CD4-positive, alpha-beta memory T cell (primary cell): ENCODE results near the gene HAX1. TPM values are rescaled to one million over a fixed set of nuclear protein-coding genes. Genes with fewer than 3 reads are reported as not detected.
"Not testable (repeated sequence)": the region's sequence is repeated elsewhere in the genome, so short reads cannot be mapped to it uniquely, and the experiment has no call there.

Experiments
- CTCF ChIA-PET: fragments of 350-600 bp; sonication (Branson Sonifier 250); formaldehyde crosslinking; loops from one replicate; lab custom pipeline; 2021; ENCODE audit warnings: inconsistent platforms; ENCODE audit not compliant: partially characterized antibody; lab: Charles Lee
- POLR2A ChIA-PET: fragments of 350-600 bp; sonication (Branson Sonifier 250); formaldehyde crosslinking; loops from one replicate; lab custom pipeline; 2021; ENCODE audit not compliant: partially characterized antibody; lab: Charles Lee
- DNase-seq, 5 donors: peaks; one replicate each; pipeline versions ENCODE4 v3.0.0 to v3.0.0-alpha.2; 2020 to 2022; ENCODE audit warnings: mixed read lengths in 1 of 5
- H3K27ac ChIP-seq: one replicate; pipeline ENCODE4 v1.7.0; 2013; ENCODE audit warnings: low read depth, low read length
- H3K27me3 ChIP-seq: 2 replicates; pipeline ENCODE4 v1.7.0; 2013; ENCODE audit warnings: mild to moderate bottlenecking, low read length, moderate library complexity; ENCODE audit not compliant: insufficient read depth
- H3K36me3 ChIP-seq: 2 replicates; pipeline ENCODE4 v1.7.0; 2013; ENCODE audit warnings: mild to moderate bottlenecking, low read length, moderate library complexity; ENCODE audit not compliant: insufficient read depth
- H3K4me1 ChIP-seq: 2 replicates; pipeline ENCODE4 v1.7.0; 2013; ENCODE audit warnings: mild to moderate bottlenecking, low read length, moderate library complexity; ENCODE audit not compliant: insufficient read depth
- H3K4me3 ChIP-seq, 2 donors: one replicate each; pipeline ENCODE4 v1.7.0; 2013; ENCODE audit warnings: low read length in 2 of 2, mild to moderate bottlenecking in 1 of 2
- H3K9me3 ChIP-seq, 2 donors: one replicate each; pipeline ENCODE4 v1.7.0; 2013; ENCODE audit warnings: low read length in 2 of 2, control low read depth in 1 of 2; ENCODE audit not compliant: control insufficient read depth in 1 of 2
- H3K27ac Mint-ChIP-seq, 7 donors: one replicate each; pipeline ENCODE4 v1.8.0; 2020 to 2021; ENCODE audit warnings: mixed read lengths in 7 of 7, mild to moderate bottlenecking in 6 of 7, inconsistent platforms in 3 of 7, moderate library complexity in 3 of 7
- H3K27me3 Mint-ChIP-seq, 2 donors: one replicate each; pipeline ENCODE4 v1.8.0; 2020 to 2021; ENCODE audit warnings: mixed read lengths in 2 of 2
- H3K36me3 Mint-ChIP-seq, 2 donors: one replicate each; pipeline ENCODE4 v1.8.0; 2020 to 2021; ENCODE audit warnings: mixed read lengths in 2 of 2, inconsistent platforms in 1 of 2, mild to moderate bottlenecking in 1 of 2
- H3K4me1 Mint-ChIP-seq, 4 donors: one replicate each; pipeline ENCODE4 v1.8.0; 2020 to 2021; ENCODE audit warnings: mixed read lengths in 4 of 4, mild to moderate bottlenecking in 1 of 4
- H3K4me3 Mint-ChIP-seq, 8 donors: one replicate each; pipeline ENCODE4 v1.8.0; 2020 to 2021; ENCODE audit warnings: mixed read lengths in 8 of 8, mild to moderate bottlenecking in 7 of 8, moderate library complexity in 6 of 8, inconsistent platforms in 3 of 8
- H3K9me3 Mint-ChIP-seq, 8 donors: one replicate each; pipeline ENCODE4 v1.8.0; 2020 to 2021; ENCODE audit warnings: mixed read lengths in 8 of 8, mild to moderate bottlenecking in 5 of 8, inconsistent platforms in 3 of 8, moderate library complexity in 1 of 8
- intact Hi-C: fragments of 100-400 bp; cut with micrococcal nuclease; formaldehyde crosslinking; loops from one replicate; pipeline ENCODE4 v1.15.1; 2023
- polyA plus RNA-seq, 2 donors: library from polyadenylated mRNA; unstranded; fragments of 300-500 nt; fragmentation: Illumina TruSeq; gene quantifications; one replicate each; pipeline ENCODE4 v1.2.3, GENCODE V29; 2021
- total RNA-seq, 2 experiments: library from RNA; stranded (reverse); gene quantifications; one replicate each; pipeline ENCODE4 v1.2.3, GENCODE V29; 2021

Gene HAX1
- total and polyA plus RNA-seq, 4 experiments from 2014 or later, result 110 to 259 (median 144) TPM

DNA sequence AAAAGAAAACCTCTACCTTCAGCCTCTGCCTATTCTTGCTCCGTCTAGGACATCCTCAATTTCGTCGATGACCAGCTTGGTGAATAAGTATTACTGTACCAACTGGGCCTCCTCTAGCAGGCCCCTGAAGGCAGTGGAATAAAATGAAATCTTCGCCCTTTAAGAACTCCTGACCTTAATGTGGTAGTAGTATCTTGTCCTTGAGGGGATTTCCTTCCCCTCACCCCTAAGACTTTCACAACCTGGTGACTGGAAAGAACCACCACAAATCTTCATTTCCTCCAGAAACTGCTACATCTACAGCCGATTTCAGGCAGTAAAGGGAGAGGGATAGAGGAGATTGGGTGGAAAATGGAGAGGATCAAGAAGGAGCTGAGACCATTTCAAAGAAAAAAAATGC lies 1.6 kb upstream of the HAX1 start:
- Histone ChIP-seq H3K27me3 (no peaks in the 10 kb centered on the region), H3K36me3 (peaks cover 30% of the 10 kb centered on the region), H3K27ac (peak overlapping the region; percentile 40), H3K4me3 (no peak overlapping the region), H3K4me1 (peaks cover 36% of the 10 kb centered on the region), H3K9me3 (no peaks in the 10 kb centered on the region)
- H3K4me3 Mint-ChIP-seq, result peak overlapping the region; percentile 3 to 89 (median 46)
- H3K9me3 Mint-ChIP-seq, result no peaks in the 10 kb centered on the region
- H3K36me3 Mint-ChIP-seq, result peaks cover 29 to 55% of the 10 kb centered on the region in 2 donors
- DNase-seq, result no peak
- POLR2A ChIA-PET, result interaction anchor here (1.0 to 4.2 kb wide), 10 partner anchors 15 to 280 kb away, joined by 3 to 49 read pairs (median 8); partner anchors contain the start of genes RPS27 and UBAP2L
- intact Hi-C loops, result loop anchor here (5.0 kb wide), 1 partner anchor 349 kb away; the partner anchor contains the start of gene GATAD2B
- H3K4me1 Mint-ChIP-seq, result peaks cover 24 to 48% (median 35%) of the 10 kb centered on the region in 4 donors
- peak overlapping the region; percentile 76 to 99 (median 88) for H3K27ac Mint-ChIP-seq
- CTCF ChIA-PET, result interaction anchor here (1.1 to 4.3 kb wide), 9 partner anchors 8 to 474 kb away, joined by 3 to 48 read pairs (median 6); no protein-coding TSS in a partner anchor
- H3K27me3 Mint-ChIP-seq, result no peaks in the 10 kb centered on the region

DNA sequence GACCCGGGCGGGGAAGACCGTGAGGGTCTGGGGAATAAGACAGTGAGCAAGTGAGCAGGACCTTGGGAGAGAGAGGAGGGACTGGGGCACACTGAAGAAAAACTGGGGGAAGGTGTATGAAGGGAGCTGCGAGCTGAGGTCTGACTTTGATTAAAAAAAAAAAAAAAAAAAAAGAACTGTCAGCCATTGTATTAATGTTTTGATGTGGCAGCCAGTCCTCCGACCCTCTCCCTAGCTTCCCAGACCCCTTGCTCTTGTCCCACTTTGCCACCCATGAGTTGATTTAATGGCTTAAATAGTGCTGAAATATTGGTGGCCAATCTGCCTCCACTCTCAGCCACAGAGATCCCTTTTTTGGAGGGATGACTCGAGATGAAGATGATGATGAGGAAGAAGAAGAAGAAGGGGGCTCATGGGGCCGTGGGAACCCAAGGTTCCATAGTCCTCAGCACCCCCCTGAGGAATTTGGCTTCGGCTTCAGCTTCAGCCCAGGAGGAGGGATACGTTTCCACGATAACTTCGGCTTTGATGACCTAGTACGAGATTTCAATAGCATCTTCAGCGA lies 652 bp downstream of the HAX1 start:
- H3K36me3 Mint-ChIP-seq, result peaks cover 29 to 55% of the 10 kb centered on the region in 2 donors
- Histone ChIP-seq H3K36me3 (peaks cover 30% of the 10 kb centered on the region), H3K27ac (peak overlapping the region; percentile 88), H3K4me1 (peaks cover 27% of the 10 kb centered on the region), H3K27me3 (no peaks in the 10 kb centered on the region), H3K4me3 (peak overlapping the region; percentile 66 to 85), H3K9me3 (no peaks in the 10 kb centered on the region)
- H3K9me3 Mint-ChIP-seq, result no peaks in the 10 kb centered on the region
- CTCF ChIA-PET, result interaction anchor here (0.7 to 4.3 kb wide), 5 partner anchors 52 to 78 kb away, joined by 3 to 48 read pairs (median 7); partner anchors contain the start of gene ATP8B2
- H3K27ac Mint-ChIP-seq, result peak overlapping the region; percentile 97 to 99 (median 99)
- intact Hi-C loops, result loop anchor here (1.0 to 5.0 kb wide), 13 partner anchors 51 to 602 kb away; partner anchors contain the start of genes GATAD2B, RPS27, UBAP2L and UBE2Q1
- POLR2A ChIA-PET, result interaction anchor here (0.6 to 4.2 kb wide), 13 partner anchors 44 to 305 kb away, joined by 3 to 49 read pairs (median 4); partner anchors contain the start of genes CREB3L4, RPS27 and UBAP2L
- H3K4me3 Mint-ChIP-seq, result peak overlapping the region; percentile 89 to 98 (median 97)
- H3K27me3 Mint-ChIP-seq, result no peaks in the 10 kb centered on the region
- DNase-seq, result peak in 1 of 5 donors; percentile 37
- peaks cover 22 to 38% (median 29%) of the 10 kb centered on the region in 4 donors for H3K4me1 Mint-ChIP-seq

DNA sequence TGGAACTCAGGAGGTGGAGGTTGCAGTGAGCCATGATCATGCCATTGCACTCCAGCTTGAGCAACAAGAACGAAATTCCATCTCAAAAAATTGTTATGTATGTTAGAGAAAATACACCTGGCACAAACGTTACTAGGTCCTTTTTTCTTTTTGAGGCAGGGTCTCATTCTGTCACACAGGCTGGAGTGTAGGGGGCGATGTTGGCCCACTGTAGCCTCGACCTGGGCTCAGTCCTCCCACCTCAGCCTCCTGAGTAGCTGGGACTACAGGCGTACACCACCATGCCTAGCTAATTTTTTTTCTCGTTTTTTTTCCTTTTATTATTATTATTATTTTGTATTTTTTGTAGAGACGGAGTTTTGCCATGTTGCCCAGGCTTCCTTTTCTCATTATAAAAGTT lies 4.4 kb downstream of the HAX1 start:
- H3K4me3 Mint-ChIP-seq, result no peak overlapping the region
- no peaks in the 10 kb centered on the region for H3K9me3 ChIP-seq
- CTCF ChIA-PET, result interaction anchor here (0.9 to 3.2 kb wide), 12 partner anchors 48 to 279 kb away, joined by 3 to 46 read pairs (median 3); partner anchors contain the start of gene ATP8B2
- H3K4me1 ChIP-seq, result peaks cover 21% of the 10 kb centered on the region
- peaks cover 15% of the 10 kb centered on the region for H3K36me3 ChIP-seq
- no peaks in the 10 kb centered on the region for H3K27me3 Mint-ChIP-seq
- H3K9me3 Mint-ChIP-seq, result peaks cover 0 to 1% (median 0%) of the 10 kb centered on the region in 8 donors
- peaks cover 20 to 34% of the 10 kb centered on the region in 2 donors for H3K36me3 Mint-ChIP-seq
- DNase-seq, result peak in 4 of 5 donors; percentile 29 to 39 (median 33)
- no peaks in the 10 kb centered on the region for H3K27me3 ChIP-seq
- POLR2A ChIA-PET, result interaction anchor here (0.6 to 1.1 kb wide), 3 partner anchors 68 to 160 kb away, joined by 3 read pairs; no protein-coding TSS in a partner anchor
- peaks cover 16 to 30% (median 24%) of the 10 kb centered on the region in 4 donors for H3K4me1 Mint-ChIP-seq
- intact Hi-C loops, result no loop called here
- H3K4me3 ChIP-seq, result no peak overlapping the region
- no peak overlapping the region for H3K27ac Mint-ChIP-seq
- no peak overlapping the region for H3K27ac ChIP-seq

DNA sequence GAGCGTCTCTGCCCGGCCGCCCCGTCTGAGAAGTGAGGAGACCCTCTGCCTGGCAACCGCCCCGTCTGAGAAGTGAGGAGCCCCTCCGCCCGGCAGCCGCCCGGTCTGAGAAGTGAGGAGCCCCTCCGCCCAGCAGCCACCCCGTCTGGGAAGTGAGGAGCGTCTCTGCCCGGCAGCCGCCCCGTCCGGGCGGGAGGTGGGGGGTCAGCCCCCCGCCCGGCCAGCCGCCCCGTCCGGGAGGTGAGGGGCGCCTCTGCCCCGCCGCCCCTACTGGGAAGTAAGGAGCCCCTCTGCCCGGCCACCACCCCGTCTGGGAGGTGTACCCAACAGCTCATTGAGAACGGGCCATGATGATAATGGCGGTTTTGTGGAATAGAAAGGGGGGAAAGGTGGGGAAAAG lies 15.2 kb downstream of the HAX1 start:
- intact Hi-C loops, H3K4me1 Mint-ChIP-seq, DNase-seq, CTCF ChIA-PET, H3K27ac Mint-ChIP-seq, H3K27me3 Mint-ChIP-seq, H3K9me3 ChIP-seq, H3K36me3 ChIP-seq, H3K4me1 ChIP-seq, POLR2A ChIA-PET, H3K9me3 Mint-ChIP-seq, H3K4me3 ChIP-seq, H3K27me3 ChIP-seq, H3K27ac ChIP-seq, H3K36me3 Mint-ChIP-seq, H3K4me3 Mint-ChIP-seq: not testable (repeated sequence)

DNA sequence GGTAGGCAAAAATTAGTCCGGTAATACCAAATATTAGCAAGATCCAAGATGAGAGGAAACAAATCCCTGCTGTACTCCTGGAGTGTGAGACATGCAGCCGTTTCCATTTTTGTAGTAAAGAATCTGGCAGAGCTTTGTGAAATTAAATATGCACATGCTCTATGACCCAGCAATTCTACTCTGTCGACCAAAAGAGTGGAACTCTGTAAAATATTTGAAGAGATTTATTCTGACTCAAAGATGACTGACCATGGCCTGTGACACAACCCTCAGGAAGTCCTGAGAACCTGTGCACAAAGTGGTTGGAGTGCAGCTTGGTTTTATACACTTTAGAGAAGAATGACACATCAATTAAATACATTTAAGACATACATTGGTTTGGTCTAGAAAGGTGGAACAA lies 16.2 kb downstream of the HAX1 start:
- peaks cover 0 to 3% of the 10 kb centered on the region in 2 donors for H3K36me3 Mint-ChIP-seq
- H3K9me3 Mint-ChIP-seq, result peaks cover 0 to 10% (median 5%) of the 10 kb centered on the region in 8 donors
- no peaks in the 10 kb centered on the region for H3K9me3 ChIP-seq
- DNase-seq, result no peak
- H3K36me3 ChIP-seq, result no peaks in the 10 kb centered on the region
- H3K27me3 ChIP-seq, result no peaks in the 10 kb centered on the region
- H3K27ac ChIP-seq, result no peak overlapping the region
- H3K4me3 ChIP-seq, result no peak overlapping the region
- ChIA-PET CTCF (no interaction called here), POLR2A (no interaction called here)
- intact Hi-C loops, result no loop called here
- no peak overlapping the region for H3K27ac Mint-ChIP-seq
- H3K27me3 Mint-ChIP-seq, result peaks cover 0 to 4% of the 10 kb centered on the region in 2 donors
- no peaks in the 10 kb centered on the region for H3K4me1 ChIP-seq
- H3K4me3 Mint-ChIP-seq, result no peak overlapping the region
- peaks cover 0 to 4% (median 0%) of the 10 kb centered on the region in 4 donors for H3K4me1 Mint-ChIP-seq

DNA sequence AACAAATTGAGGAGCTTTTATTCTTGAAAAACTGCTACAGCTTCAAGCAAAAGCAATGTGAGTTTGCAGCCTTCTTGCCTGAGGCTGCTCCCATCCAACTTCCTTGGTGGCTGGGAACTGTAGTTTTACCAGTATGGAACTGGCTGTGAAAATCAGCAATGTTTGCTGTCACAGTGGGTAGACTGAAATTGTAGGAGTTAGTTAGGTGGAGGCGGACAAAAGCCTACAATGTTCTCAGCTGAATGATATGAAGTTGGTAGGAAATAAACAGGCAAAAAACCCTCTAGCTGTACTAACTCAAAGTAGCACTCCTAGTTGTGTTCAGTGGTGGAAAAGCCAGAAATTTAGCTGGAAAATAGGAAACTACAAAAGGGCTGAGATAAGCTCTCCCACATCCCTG lies 18.5 kb downstream of the HAX1 start:
- H3K27me3 Mint-ChIP-seq, result peaks cover 0 to 4% of the 10 kb centered on the region in 2 donors
- no peaks in the 10 kb centered on the region for H3K36me3 ChIP-seq
- H3K4me1 Mint-ChIP-seq, result no peaks in the 10 kb centered on the region
- H3K4me3 Mint-ChIP-seq, result no peak overlapping the region
- no peak for DNase-seq
- intact Hi-C loops, result no loop called here
- CTCF ChIA-PET, result interaction anchor here (0.7 kb wide), 1 partner anchor 960 kb away, joined by 3 read pairs; no protein-coding TSS in a partner anchor
- no peaks in the 10 kb centered on the region for H3K27me3 ChIP-seq
- H3K4me1 ChIP-seq, result no peaks in the 10 kb centered on the region
- peaks cover 0 to 7% of the 10 kb centered on the region in 2 donors for H3K9me3 ChIP-seq
- POLR2A ChIA-PET, result no interaction called here
- no peak overlapping the region for H3K4me3 ChIP-seq
- H3K27ac Mint-ChIP-seq, result no peak overlapping the region
- H3K36me3 Mint-ChIP-seq, result peaks cover 4 to 8% of the 10 kb centered on the region in 2 donors
- no peak overlapping the region for H3K27ac ChIP-seq
- H3K9me3 Mint-ChIP-seq, result peaks cover 0 to 28% (median 18%) of the 10 kb centered on the region in 8 donors
